WERI-Rb-1 (cell line): ENCODE results near the gene GPHN.

Source experiments
- DNase-seq: peaks from one replicate; pipeline ENCODE4 v3.0.0-alpha.2; 2020
- H3K27ac ChIP-seq: fragments of 250-450 bp; sonication (Bioruptor Pico); 2 replicates; pipeline ENCODE4 v1.5.1; 2020; ENCODE audit warnings: mild to moderate bottlenecking, moderate library complexity
- H3K27me3 ChIP-seq: fragments of 250-450 bp; sonication (Bioruptor Pico); 2 replicates; pipeline ENCODE4 v1.5.1; 2021; ENCODE audit warnings: mild to moderate bottlenecking, low read depth, moderate library complexity; ENCODE audit not compliant: insufficient read depth, severe bottlenecking
- H3K36me3 ChIP-seq: fragments of 250-450 bp; sonication (Bioruptor Pico); 2 replicates; pipeline ENCODE4 v1.5.1; 2020; ENCODE audit warnings: mild to moderate bottlenecking, moderate library complexity
- H3K4me3 ChIP-seq: 2 replicates; pipeline ENCODE4 v1.5.1; 2011; ENCODE audit warnings: low read depth, mild to moderate bottlenecking, control low read depth, low read length
- H3K9me3 ChIP-seq: fragments of 250-450 bp; sonication (Bioruptor Pico); 2 replicates; pipeline ENCODE4 v1.5.1; 2021; ENCODE audit warnings: mild to moderate bottlenecking, moderate library complexity; ENCODE audit not compliant: severe bottlenecking
- CTCF ChIP-seq: IDR thresholded peaks from 2 replicates; pipeline ENCODE4 v1.5.1; 2011; ENCODE audit warnings: low read depth, mild to moderate bottlenecking, control low read depth, inconsistent platforms, low read length

GPHN gene

GRCh38 chr14:66472251-66472650 is 35.7 kb upstream of the GPHN start:
- peaks cover 14% of the 10 kb centered on the region for H3K9me3 ChIP-seq
- H3K36me3 ChIP-seq: no peaks in the 10 kb centered on the region
- H3K4me3 ChIP-seq: no peak overlapping the region
- H3K27ac ChIP-seq: no peak overlapping the region
- no peaks in the 10 kb centered on the region for H3K27me3 ChIP-seq
- no peak for DNase-seq
- no peak for TF ChIP-seq CTCF

DNA sequence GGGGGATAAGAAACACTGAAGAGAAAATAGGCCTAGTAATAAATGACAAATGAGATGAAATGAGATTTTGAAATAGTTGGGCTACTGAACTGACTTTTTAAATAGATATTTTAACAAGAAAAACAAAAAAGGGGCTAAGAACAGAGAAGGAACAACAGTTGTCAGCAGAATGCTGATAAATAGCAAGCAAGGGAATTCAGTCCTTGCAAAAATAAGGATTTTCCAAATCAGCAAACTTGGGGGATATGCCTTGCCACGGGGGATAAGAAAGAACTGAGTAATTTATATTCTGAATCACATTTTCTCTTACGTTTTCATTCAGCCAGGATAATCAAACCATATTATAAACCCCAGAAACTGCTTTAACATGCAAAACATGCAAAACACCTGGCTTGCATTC is 34.7 kb upstream of the GPHN start:
- no peaks in the 10 kb centered on the region for H3K27me3 ChIP-seq
- DNase-seq: no peak
- H3K36me3 ChIP-seq: no peaks in the 10 kb centered on the region
- no peak for TF ChIP-seq CTCF
- no peak overlapping the region for H3K27ac ChIP-seq
- peaks cover 14% of the 10 kb centered on the region for H3K9me3 ChIP-seq
- H3K4me3 ChIP-seq: no peak overlapping the region

DNA sequence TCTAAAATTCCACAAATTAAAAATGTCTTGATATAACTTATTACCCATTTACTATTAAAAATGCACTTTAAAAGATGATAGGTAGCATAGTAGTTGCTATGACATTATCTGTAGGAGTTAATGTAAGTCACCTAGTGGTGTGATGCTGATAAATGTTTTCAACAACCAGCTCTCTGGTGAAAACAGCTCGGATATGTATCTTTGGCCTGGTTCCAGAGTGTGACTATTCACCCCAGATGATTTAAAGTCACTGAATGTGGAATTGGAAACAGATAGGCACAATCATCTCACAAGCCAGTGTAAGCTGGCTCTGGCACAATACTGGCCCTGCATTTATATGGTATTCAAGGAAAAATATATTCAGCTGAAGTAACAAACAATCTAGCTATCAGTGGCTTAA is 31.0 kb upstream of the GPHN start:
- Histone ChIP-seq H3K27me3 (no peaks in the 10 kb centered on the region), H3K4me3 (no peak overlapping the region), H3K9me3 (no peaks in the 10 kb centered on the region), H3K27ac (no peak overlapping the region), H3K36me3 (no peaks in the 10 kb centered on the region)
- DNase-seq: no peak
- TF ChIP-seq CTCF: no peak

DNA sequence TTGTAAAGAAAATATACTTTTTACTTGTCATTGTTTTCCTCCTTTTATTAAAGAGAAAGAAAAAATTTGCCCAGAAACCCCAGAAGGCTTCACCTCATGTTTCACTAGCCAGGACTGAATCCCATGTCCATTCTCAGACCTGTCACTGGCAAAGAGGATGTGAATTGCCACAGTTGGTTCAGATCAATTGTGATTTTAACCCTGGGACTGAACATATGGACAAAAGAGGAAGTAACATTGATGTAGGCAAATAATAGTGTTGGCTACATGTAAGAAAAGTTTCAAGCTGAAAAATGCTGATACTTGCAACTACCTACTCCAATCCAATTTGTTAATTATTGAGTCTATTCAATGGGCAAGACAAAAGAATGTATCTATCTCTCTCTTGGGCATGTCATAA is 30.4 kb upstream of the GPHN start:
- Histone ChIP-seq H3K36me3 (no peaks in the 10 kb centered on the region), H3K9me3 (no peaks in the 10 kb centered on the region), H3K4me3 (no peak overlapping the region), H3K27me3 (no peaks in the 10 kb centered on the region), H3K27ac (no peak overlapping the region)
- no peak for TF ChIP-seq CTCF
- no peak for DNase-seq

DNA sequence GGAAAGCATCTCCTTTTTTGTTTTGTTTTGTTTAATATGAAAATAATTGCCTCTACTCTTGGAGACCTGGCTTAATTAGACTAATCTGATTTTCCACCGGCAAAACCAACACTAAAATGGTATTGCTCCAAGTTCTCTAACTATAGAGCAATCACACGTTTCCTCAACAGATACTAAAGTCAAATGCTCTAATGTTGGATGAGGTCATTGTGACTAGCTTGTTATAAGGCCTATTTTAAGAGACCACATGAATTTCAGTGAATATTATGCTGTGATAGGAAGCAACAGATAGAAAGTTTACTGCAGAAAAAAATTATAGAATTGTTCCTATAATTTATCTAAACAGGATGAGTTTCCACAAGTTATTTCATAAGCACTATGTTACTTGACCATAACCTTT is 25.1 kb upstream of the GPHN start:
- Histone ChIP-seq H3K36me3 (no peaks in the 10 kb centered on the region), H3K27me3 (no peaks in the 10 kb centered on the region), H3K27ac (no peak overlapping the region), H3K4me3 (no peak overlapping the region), H3K9me3 (no peaks in the 10 kb centered on the region)
- TF ChIP-seq CTCF: no peak
- no peak for DNase-seq

- Histone ChIP-seq H3K27ac (no peak overlapping the region), H3K9me3 (no peaks in the 10 kb centered on the region), H3K27me3 (no peaks in the 10 kb centered on the region), H3K36me3 (no peaks in the 10 kb centered on the region), H3K4me3 (no peak overlapping the region)
- no peak for DNase-seq
- no peak for TF ChIP-seq CTCF
Observed at GRCh38 chr14:66483322-66483721, 24.6 kb upstream of the GPHN start.
